NB4 (cell line): ENCODE measurements around the gene RHEBL1.
A peak's percentile ranks its signal among the peaks of the same experiment; 100 is the strongest.

Source experiments
- MYC ChIP-seq: IDR thresholded peaks from 2 replicates; pipeline ENCODE4 v1.6.1; 2011; ENCODE audit warnings: low read depth, low read length
- POLR2A ChIP-seq: IDR thresholded peaks from 2 replicates; pipeline ENCODE4 v1.6.1; 2011; ENCODE audit warnings: mild to moderate bottlenecking; ENCODE audit not compliant: insufficient read length; ENCODE audit errors: extremely low read depth
- TF ChIP-seq, protein P1 (sequence below): IDR thresholded peaks from one replicate; pipeline ENCODE4 v1.5.1; 2012; ENCODE audit warnings: low read depth, low read length
- TF ChIP-seq, protein P2 (sequence below): IDR thresholded peaks from 2 replicates; pipeline ENCODE4 v1.6.1; 2011; ENCODE audit warnings: low read depth, low read length

DNA sequence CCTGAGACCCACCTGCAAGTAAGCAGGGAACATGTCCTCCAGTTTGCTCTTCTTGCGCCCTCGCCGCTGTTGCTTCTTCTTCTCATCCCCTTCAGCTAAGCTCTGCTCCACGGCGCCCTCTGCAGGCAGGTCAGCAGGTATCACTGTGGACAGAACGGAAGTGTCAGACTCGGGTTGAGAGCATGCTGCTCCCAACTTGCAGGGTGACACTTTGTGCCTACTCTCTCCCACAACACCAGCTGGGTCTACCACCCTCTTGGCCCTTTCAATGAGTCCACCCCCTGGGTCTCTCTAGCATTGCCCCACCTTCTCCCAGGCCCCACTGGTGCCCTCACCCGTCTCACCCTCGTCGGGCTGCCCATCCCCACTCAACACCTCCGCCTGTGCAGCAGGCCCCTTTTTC lies 25.9 kb downstream of the RHEBL1 start:
- TF ChIP-seq POLR2A (no peak), MYC (peak; percentile 68)
- TF ChIP-seq, protein P1, sequence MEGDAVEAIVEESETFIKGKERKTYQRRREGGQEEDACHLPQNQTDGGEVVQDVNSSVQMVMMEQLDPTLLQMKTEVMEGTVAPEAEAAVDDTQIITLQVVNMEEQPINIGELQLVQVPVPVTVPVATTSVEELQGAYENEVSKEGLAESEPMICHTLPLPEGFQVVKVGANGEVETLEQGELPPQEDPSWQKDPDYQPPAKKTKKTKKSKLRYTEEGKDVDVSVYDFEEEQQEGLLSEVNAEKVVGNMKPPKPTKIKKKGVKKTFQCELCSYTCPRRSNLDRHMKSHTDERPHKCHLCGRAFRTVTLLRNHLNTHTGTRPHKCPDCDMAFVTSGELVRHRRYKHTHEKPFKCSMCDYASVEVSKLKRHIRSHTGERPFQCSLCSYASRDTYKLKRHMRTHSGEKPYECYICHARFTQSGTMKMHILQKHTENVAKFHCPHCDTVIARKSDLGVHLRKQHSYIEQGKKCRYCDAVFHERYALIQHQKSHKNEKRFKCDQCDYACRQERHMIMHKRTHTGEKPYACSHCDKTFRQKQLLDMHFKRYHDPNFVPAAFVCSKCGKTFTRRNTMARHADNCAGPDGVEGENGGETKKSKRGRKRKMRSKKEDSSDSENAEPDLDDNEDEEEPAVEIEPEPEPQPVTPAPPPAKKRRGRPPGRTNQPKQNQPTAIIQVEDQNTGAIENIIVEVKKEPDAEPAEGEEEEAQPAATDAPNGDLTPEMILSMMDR, result peak; percentile 95
- TF ChIP-seq, protein P2, sequence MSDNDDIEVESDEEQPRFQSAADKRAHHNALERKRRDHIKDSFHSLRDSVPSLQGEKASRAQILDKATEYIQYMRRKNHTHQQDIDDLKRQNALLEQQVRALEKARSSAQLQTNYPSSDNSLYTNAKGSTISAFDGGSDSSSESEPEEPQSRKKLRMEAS, result peak; percentile 76
